ENCODE measurements around the gene CAMSAP1.

- no peak for TF ChIP-seq POLR2A (IDR thresholded peaks at IDR 0.05; ENCODE audit: low read depth, low read length)
- no peak for TF ChIP-seq TAF1 (IDR thresholded peaks at IDR 0.05; ENCODE audit: low read depth, low read length)
- TF ChIP-seq SPI1 (IDR thresholded peaks at IDR 0.05; ENCODE audit: low read depth, low read length), result no peak
- no peak for TF ChIP-seq POLR2AphosphoS5 (IDR thresholded peaks at IDR 0.05; ENCODE audit: low read depth, low read length)
- no peak for TF ChIP-seq POU2F2 (IDR thresholded peaks at IDR 0.05; ENCODE audit: low read depth, low read length)
These were observed 115.7 kb downstream of the CAMSAP1 start for GRCh38 chr9:135791431-135792267.

Measured in GM12891 (cell line).